ENCODE data around the gene IPCEF1.

DNA sequence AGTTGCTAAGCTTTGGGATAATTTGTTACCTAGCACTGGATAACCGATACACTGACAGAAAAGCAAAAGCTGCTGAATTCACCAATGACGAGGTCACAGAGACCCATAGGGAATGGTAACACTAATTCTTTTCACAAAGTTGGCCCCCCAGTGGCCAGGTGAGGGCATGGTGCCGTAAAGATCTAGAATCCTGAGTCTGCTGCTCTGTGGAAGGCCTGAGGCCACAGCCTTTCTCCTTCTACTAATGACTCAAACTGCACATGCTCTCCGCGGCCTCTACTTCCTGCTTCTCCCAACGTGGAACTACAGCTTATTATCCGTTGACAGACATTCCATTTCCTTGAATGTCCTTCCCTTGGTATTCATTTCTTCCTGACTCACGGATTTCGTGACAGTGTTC lies 190.5 kb downstream of the IPCEF1 start:
- TF ChIP-seq POLR2AphosphoS5 (IDR thresholded peaks at IDR 0.05) (no peak), EZH2 (IDR thresholded peaks at IDR 0.05; ENCODE audit: borderline replicate concordance, insufficient read depth, low read length, poor library complexity, severe bottlenecking) (no peak), EP300 (conservative IDR thresholded peaks at IDR 0.05; ENCODE audit: poor library complexity, severe bottlenecking) (no peak), CTCF (IDR thresholded peaks at IDR 0.05; ENCODE audit: poor library complexity, severe bottlenecking) (no peak), TAF1 (IDR thresholded peaks at IDR 0.05; ENCODE audit: low read depth) (no peak), REST (IDR thresholded peaks at IDR 0.05; ENCODE audit: borderline replicate concordance) (no peak)
